Right renal pelvis (tissue), 4 donors: ENCODE results near the gene RAB3GAP2. TPM values are rescaled to one million over a fixed set of nuclear protein-coding genes. Genes with fewer than 3 reads are reported as not detected.
"Not testable (repeated sequence)": the region's sequence is repeated elsewhere in the genome, so short reads cannot be mapped to it uniquely, and the experiment has no call there.

Experiments
- DNase-seq, 4 donors: peaks; one replicate each; pipeline ENCODE4 v3.0.0-alpha.2; 2013; ENCODE audit warnings: low read depth in 4 of 4, low spot score in 3 of 4, missing footprints in 1 of 4
- polyA plus RNA-seq, 4 donors: library from polyadenylated mRNA; unstranded; fragments of 120-200 nt; gene quantifications; one replicate each; pipeline ENCODE4 v1.2.1, GENCODE V29; 2013; ENCODE audit not compliant: insufficient read length in 4 of 4

The RAB3GAP2 gene
- polyA plus RNA-seq, 4 donors: 27.5 to 37.1 (median 32.6) TPM

DNA sequence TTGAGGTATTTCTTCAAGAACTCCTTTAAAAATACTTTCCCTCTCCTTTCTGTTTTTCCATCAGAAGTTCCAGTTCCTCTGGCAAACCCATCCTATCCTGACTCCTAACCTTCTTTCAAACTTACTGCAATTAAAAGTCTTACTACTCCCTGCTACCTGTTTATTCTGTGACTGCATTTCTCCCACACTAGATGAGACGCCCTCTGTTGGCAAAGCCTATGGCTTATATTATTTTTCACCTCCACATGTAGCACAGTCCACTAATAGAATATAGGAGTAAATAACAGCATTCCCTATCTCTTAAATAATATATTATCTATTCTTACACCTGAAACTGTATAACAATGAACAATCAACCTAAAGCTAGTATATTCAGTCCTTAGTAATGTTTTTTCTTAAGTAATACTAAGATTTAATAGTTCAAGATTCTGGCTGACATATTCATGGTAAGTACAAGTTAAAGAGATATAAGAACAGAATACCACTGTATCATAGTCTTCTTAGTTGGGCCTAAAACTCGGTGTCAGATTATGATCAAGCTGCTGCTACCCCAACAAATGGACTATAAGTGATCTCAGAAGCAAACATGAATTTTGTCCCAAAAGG is 54.8 kb downstream of the RAB3GAP2 start:
- no peak for DNase-seq

GRCh38 chr1:220213382-220213983 is 58.8 kb downstream of the RAB3GAP2 start:
- DNase-seq: no peak

GRCh38 chr1:220207411-220207810 is 64.8 kb downstream of the RAB3GAP2 start:
- DNase-seq: peak in 3 of 4 donors; percentile 2 to 22 (median 10)

GRCh38 chr1:220204758-220205157 is 67.5 kb downstream of the RAB3GAP2 start:
- DNase-seq: not testable (repeated sequence)

DNA sequence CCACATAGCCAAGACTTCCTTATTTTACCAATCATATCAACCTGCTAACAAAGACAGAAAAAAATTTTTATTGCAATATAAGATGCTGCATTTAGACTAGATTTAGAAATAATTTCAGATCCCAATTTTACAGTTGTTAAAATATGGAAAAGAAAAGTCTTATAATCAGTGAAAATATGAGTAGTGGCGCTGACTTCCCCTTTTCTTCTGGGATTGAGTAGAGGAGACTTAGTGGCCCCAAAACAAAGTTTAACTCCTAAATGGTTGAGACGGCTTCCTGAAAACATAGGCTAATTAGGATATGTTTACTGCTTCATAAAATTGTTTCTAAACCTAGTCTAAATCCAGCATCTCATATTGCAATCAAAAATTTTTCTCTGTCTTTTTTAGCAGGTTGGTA is 68.4 kb downstream of the RAB3GAP2 start:
- no peak for DNase-seq

GRCh38 chr1:220198186-220199005 is 73.9 kb downstream of the RAB3GAP2 start:
- DNase-seq: no peak

GRCh38 chr1:220195701-220196100 is 76.6 kb downstream of the RAB3GAP2 start:
- DNase-seq: no peak

DNA sequence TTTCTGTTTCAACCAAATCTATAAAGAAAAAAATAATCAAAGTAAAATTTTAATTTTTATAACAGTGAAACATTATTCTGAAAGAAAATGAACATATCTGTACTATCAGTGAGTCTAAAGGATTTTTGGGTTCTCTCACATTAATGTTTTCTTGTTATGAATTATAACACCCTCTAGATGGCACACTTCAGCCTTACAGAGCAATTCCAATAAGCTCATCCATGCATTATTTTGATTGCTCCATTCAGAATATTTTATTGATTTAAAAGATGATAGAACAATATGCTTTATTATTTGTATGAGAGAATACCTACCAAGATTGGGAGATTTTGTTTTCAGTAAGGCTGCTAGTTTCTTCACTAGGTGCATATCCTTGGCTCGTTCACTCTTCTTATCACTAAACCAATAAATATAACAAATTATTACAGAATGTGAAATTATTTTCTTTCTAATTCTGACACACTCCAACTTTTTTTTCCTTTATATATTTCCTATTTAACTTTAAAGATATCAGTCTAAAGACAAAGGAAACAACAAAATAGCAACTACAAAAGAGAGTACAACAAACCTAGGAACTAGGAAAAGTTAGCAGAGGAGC is 82.4 kb downstream of the RAB3GAP2 start:
- DNase-seq: no peak

DNA sequence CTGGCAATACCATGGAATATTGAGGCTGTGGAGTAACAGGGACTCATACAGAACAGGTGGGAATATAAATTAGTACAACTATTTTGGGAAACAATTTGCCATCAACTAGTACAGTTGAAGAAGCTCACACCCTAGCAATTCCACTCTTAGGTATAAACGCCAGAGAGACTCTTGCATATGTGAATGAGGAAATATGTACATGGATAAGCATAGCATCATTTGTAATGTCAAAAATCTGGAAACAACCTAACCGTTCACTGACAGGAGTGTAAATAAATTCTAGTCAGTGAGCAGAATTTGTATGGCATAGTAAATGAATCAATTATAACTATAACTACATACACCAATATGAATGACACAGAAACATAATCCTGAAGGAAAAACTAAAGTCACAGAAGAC is 83.7 kb downstream of the RAB3GAP2 start:
- no peak for DNase-seq

DNA sequence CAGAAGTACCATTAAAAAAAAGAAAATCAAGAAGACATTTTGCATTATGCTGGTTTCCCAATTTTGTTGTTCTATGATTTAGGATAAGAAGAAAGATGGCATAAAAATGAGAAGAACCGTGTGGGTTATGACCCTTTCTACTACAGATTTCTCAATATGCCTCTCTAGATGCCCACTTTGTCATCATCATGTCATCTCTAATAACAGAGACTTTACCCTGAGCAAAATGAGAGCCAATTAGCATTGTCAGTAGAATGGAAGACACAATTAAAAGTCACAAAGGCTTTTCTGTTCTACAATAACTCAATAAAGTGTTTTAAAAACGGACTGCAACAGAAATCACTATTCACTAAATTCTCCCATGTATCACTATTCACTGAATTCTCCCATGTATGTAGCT is 85.5 kb downstream of the RAB3GAP2 start:
- DNase-seq: no peak

DNA sequence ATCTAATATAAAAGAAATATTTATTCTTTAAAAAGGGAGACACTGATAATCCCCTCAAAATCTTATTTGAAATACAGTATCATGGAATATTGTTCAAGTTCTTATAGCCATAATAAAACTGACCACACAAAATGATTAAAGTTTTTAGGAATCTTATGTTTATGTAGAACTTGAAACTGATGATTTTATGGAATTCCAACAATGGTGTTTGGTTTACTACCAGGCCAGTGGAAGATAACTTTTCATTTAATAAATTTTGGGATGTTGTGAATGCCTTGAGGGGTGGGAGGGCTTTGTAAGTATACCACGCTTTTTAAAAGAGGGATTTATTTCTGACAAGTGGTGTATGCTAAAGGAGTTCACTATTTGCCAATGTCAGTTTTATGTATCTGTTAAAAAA is 87.7 kb downstream of the RAB3GAP2 start:
- no peak for DNase-seq

- DNase-seq: no peak
Measured at GRCh38 chr1:220182656-220183055, 89.6 kb downstream of the RAB3GAP2 start.

DNA sequence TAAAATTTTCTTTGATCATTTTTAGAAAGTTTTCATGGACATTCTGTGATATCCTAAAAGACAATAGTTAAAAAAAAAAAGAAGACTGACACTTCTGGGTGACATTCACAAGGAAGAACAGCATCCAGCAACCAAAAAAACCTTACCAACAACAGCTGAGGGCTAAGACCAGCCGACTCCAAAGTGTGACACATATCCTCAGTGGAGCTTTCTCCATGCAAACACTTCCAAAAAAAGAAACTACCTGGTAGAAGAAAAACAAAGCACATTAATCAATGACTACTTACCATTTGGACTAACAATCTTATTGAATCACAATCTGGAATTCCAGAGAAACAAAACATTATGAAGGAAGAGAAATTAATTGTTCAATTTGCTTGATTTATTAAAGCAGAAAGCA is 90.1 kb downstream of the RAB3GAP2 start:
- no peak for DNase-seq

- DNase-seq: no peak
Measured at GRCh38 chr1:220176540-220176939, 95.7 kb downstream of the RAB3GAP2 start.

DNA sequence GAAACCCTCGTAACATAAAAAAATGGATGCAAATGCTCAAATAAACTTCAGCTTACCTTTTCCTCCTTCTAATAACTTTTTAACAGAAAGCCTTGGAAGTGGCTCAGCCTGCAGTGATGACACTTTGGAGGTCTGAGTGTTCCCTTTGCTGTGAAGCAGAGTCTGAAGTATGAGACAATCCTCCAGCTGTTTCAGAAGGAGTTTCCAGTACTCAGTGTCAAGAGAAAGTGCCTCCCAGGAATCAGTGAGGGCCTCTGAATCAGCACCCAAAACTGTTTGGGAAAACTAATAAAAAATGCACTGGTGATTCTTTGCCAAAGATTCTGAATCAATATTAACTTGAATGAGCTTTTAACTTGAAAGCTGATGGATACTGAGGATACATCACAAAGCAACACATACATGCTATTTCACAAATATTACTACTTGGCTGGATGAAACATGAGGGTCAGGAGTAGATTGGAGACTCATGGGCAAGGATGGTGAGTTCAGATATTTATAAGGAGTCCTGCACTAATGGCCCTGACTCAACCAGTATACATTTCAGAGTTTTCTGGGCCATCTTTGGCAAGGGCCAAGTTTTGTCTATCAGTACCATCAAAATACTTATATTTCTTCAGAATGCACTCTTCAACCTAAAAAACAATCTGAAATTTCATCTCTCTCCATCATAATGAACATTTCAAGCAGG is 101.3 kb downstream of the RAB3GAP2 start:
- DNase-seq: no peak

- DNase-seq: not testable (repeated sequence)
Measured at GRCh38 chr1:220169887-220170286, 102.4 kb downstream of the RAB3GAP2 start.

GRCh38 chr1:220166853-220167252 is 105.4 kb downstream of the RAB3GAP2 start:
- no peak for DNase-seq

DNA sequence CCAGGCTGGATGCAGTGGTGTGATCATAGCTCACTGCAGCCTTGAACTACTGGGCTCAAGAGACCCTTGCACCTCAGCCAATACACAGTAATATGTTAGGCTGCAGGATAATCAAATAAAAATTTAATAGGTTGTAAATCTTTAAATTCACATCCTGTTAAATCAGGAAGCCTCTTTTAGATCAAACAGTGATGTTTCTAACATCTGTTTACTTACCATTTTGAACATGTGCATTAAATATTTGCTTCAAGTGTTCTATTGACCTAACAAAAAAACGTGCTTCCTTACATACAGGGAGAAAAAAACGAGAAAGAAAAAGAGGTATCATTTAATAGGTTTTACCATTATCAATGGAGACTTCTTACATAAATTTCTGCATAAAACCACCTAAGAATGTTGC is 107.7 kb downstream of the RAB3GAP2 start:
- no peak for DNase-seq

DNA sequence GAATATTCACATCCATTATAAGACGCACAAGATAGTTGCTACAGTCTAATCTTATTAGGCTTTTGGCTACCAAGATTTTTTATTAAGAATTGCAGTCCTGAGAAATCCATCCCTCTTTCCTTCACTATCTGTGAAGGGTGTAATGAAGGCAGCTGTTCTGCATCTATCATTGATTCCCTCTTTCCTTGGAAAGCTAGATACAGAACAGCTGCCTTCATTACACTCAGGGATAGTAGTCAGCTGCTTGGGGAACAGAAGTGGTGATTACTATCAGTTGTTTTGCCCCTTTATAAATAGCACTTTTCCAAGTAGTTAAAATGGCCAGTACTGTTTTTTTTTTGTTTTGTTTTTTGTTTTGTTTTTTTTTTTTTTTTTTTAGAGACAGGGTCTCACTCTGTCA is 108.1 kb downstream of the RAB3GAP2 start:
- DNase-seq: peak in 2 of 4 donors; percentile 2 to 5

- no peak for DNase-seq
Measured at GRCh38 chr1:220160027-220160426, 112.2 kb downstream of the RAB3GAP2 start.

DNA sequence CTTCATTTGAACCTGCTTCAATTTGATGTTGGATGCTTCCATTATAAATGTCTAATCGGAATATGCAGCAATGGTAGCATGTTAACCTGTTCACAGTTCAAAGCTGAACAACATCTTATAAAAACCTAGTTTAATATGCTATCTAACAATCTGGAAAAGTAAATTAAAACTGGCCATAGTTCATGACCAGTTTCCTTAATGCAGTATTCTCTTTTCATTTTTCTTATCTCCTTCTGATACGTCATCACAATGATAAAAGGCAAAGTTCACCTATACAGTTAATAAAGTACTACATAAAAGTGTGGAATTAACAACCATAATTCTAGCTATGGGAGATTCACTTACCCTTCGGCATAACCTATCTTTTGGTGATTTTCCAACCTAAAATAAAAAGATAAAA is 113.2 kb downstream of the RAB3GAP2 start:
- DNase-seq: no peak
